ENCODE measurements around the gene ORC4. TPM values are rescaled to one million over a fixed set of nuclear protein-coding genes. Genes with fewer than 3 reads are reported as not detected.
A peak's percentile ranks its signal among the peaks of the same experiment; 100 is the strongest.

ORC4 gene
- total RNA-seq, 2 donors from 2014 or later = 39.5 TPM

DNA sequence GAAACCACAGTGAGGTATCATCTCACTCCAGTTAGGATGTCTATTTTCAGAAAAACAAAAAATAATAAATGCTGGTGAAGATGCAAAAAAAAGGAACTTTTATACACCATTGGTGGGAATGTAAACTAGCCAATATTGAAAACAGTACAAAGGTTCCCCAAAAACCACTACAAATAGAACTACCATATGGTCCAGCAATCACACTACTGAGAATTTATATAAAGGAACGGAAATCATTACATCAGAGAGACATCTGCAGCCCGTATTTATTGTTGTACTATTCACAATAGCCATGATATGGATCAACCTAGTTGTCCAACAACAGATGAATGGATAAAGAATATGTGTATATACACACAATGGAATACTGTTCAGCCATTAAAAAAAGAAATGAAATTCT, 52.0 kb downstream of the ORC4 start:
- ATAC-seq = no peak
- DNase-seq = no peak
- intact Hi-C loops (cut with DNase I) = no loop called here

- intact Hi-C loops (cut with DNase I) = no loop called here
These were observed 68.4 kb downstream of the ORC4 start for GRCh38 chr2:147952118-147952517.

DNA sequence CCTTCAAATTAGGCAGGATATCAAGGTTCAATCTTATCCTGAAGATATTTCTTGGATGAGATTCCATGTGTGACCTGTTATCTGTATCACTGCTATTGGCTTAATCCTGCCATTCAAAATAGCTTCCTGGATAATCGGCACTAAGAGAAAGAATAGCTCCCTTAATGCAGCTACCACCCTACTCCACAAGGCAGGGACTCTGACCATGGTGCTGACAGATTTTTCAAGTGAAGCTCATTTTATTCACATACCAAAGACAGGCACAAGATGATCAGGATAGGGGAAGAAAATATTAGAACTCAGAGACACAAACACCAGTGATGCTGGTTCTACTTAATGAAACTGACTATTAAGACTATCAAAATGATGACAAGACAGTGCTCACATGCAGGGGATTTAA, 74.9 kb downstream of the ORC4 start:
- no peak for ATAC-seq
- intact Hi-C loops (cut with DNase I) = no loop called here
- DNase-seq = no peak

More at GRCh38 chr2:147952118-147952517, 68.4 kb downstream of the ORC4 start:
- ATAC-seq = no peak
- DNase-seq = no peak

- intact Hi-C loops (cut with DNase I) = loop anchor here (2.0 to 10.0 kb wide), 3 partner anchors 568 to 1055 kb away; no protein-coding TSS in a partner anchor
- ATAC-seq (no peak), DNase-seq (no peak)
These were observed 81.2 kb downstream of the ORC4 start for GRCh38 chr2:147939313-147939712.

DNA sequence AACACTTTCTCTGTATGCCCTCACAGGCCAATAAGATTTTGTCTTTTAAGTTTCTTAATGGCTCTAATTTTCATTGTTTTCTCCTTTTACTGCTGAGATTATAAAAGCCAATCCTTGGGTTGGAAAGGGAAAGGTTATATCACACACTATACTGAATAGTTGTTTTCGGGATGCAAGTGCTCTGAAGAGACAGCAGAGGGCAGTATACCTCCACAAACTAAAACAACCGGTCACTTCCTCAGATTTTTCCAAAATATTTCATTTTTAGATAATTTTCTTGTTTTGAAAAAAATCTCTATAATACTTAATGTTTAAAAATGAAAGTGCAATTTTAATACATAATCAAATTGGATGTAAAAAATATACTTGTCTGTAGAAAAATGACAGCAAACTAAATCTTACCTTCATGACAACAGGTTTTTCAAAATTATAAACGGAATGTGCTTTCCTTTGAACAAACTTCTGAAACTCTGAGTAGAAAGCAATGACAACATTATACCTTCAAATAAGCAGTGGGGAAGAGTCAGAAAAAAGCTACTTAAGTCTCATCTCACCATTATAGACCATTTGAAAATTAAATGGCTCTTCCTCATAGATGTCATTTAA, 82.7 kb downstream of the ORC4 start:
- DNase-seq (no peak), ATAC-seq (peak; percentile 57 to 72)
- intact Hi-C loops (cut with DNase I) = loop anchor here (2.0 to 10.0 kb wide), 3 partner anchors 569 to 1057 kb away; no protein-coding TSS in a partner anchor

DNA sequence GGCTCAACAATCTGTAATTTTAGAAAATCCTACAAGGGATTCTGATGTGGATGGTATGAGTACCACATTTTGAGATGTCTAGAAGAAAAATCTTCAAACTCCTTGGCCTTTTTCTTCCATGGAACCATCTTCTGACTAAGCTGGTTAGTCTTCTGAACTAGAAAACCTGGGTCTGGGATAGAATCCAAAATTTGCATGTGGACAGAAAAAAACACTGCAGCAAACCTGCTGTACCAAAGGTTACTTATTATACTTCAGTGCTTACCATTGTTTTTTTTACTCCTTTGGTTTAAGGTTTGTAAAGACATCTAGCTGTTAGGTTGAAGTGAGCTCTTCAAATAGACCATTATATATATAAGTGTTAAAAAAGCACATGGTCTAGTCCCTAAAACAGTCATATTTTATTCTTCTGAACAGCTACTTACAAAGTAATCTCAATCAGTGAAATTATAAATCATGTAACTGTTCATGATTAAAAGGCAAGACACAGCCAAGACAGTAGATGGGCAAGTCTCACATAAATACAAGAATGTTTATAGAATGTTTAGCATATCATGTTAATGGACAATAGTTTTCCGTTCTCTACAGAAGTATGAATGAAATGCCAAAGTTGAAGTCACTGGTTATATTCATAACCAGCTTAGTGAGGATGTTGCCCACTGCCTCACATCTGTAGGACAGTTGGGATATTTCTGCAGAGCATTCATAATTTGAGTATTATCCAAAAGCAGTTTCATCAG, 85.5 kb downstream of the ORC4 start:
- ATAC-seq (no peak), DNase-seq (no peak)
- intact Hi-C loops (cut with DNase I) = loop anchor here (5.0 to 10.0 kb wide), 2 partner anchors 572 to 1060 kb away; no protein-coding TSS in a partner anchor

DNA sequence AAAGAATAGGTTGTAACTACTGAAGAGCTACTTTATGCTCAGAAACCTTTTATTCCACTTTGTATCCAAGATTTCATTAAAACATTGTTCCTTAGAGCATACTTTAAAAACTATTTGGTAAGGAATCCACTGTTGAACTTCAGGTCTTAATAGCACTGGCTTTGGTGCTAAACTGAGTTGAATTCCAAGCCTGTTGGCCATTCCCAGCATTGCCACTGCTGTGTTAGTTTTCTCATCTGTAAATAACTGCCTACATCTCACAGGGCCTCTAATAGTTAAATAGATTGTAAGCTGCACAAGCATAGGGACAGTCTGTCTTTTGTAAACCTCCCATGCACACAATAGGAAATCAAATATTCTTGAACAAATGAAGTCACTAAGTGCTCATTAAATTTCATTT, 86.6 kb downstream of the ORC4 start:
- ATAC-seq (no peak), DNase-seq (no peak)
- intact Hi-C loops (cut with DNase I) = loop anchor here in 1 of 2 donors (10.0 kb wide), 1 partner anchor 1061 kb away; no protein-coding TSS in a partner anchor

DNA sequence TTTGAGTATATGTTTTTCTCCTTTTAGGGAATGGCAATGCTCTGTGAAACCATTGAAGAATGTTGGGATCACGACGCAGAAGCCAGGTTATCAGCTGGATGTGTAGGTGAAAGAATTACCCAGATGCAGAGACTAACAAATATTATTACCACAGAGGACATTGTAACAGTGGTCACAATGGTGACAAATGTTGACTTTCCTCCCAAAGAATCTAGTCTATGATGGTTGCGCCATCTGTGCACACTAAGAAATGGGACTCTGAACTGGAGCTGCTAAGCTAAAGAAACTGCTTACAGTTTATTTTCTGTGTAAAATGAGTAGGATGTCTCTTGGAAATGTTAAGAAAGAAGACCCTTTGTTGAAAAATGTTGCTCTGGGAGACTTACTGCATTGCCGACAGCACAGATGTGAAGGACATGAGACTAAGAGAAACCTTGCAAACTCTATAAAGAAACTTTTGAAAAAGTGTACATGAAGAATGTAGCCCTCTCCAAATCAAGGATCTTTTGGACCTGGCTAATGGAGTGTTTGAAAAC, 93.4 kb downstream of the ORC4 start:
- DNase-seq (no peak), ATAC-seq (no peak)
- intact Hi-C loops (cut with DNase I) = no loop called here

DNA sequence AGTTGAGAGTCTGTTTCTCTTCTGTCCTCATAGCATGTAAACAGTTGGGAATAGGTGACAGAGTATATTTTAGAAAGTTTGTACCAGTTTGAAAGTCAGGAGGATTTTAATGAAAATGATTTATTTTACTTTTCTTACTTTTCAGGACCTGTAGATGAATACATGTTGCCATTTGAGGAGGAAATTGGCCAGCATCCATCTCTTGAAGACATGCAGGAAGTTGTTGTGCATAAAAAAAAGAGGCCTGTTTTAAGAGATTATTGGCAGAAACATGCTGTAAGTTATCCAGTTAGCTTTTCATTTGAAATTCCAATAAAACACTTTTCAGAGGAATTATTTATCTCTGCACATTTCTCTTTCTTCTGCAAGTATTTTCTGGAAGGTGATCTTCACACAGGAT, 94.7 kb downstream of the ORC4 start:
- intact Hi-C loops (cut with DNase I) = no loop called here
- no peak for ATAC-seq
- no peak for DNase-seq

DNA sequence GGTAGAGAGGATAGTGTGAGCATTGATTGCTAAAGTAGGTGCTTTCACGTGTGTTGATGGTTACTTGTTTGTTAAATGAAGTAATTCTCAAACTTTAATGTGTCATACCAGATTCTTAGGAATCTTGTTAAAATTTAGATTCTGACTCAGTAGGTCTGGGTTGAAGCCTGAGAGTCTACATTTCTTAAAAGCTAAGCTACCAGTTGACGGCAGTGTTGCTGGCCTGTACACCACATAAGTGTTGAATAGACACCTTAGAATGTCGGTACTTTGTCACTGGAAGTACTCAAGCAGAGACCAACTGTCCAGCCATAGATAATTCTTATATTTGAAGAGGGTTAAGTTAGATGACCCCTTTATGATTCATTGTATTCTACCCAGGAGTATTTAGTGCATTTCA, 95.9 kb downstream of the ORC4 start:
- DNase-seq = no peak
- ATAC-seq = no peak
- intact Hi-C loops (cut with DNase I) = no loop called here

DNA sequence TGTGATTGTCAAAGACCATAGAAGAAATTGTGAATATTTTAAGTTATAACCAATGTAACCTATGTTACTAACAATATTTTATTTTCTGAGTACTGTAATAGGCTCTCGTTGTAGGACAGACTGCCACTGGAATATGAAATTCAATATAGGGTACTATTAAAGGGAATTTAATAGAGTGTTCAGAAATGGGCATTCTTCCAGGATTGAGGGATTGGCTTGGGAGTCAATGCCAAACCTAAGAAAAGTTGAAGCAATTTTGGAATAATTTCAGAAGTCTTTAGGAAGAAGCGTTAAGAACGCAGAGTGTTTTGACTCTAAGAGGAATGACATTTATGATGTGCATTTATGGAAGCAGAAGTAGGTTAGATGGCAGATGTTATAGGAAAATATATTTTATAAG, 96.7 kb downstream of the ORC4 start:
- DNase-seq (no peak), ATAC-seq (no peak)
- intact Hi-C loops (cut with DNase I) = no loop called here

DNA sequence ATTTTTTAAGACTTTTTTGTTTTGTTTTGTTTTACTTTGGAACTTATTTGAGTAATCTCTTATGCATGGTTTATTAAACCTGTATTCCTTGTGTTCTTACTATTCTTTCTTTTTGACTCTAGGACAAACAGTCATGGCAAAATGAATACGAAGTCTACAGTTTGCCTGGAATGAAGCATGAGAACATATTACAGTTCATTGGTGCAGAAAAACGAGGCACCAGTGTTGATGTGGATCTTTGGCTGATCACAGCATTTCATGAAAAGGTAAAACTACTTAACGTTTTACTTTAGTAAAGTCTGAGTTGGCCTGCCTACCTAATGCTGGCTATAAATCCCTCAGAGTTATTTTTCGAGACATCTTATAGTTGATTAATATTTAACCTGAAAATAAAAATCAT, 103.4 kb downstream of the ORC4 start:
- ATAC-seq (no peak), DNase-seq (no peak)
- intact Hi-C loops (cut with DNase I) = no loop called here

GRCh38 chr2:147916723-147917122, 103.8 kb downstream of the ORC4 start:
- intact Hi-C loops (cut with DNase I) = no loop called here
- DNase-seq (no peak), ATAC-seq (no peak)

DNA sequence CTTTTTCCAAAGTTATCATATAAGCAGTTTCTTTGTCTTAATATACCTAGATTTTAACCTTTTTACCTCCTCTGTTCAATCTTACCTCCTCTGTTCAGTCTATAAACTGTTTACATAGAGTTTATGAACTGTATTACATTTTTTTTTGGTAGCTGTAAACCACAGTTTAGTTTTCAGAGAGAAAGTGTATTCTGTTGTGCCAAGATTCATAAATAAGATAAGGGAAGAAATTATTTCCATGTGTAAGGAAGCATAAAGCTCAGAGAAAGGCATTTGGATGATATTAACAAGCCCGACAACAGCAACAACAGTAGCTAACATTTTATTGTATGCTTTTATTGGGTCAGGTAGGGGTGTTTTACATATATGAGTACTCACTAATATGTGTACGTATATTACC, 104.5 kb downstream of the ORC4 start:
- intact Hi-C loops (cut with DNase I) = no loop called here
- DNase-seq (no peak), ATAC-seq (no peak)

- DNase-seq = no peak
- intact Hi-C loops (cut with DNase I) = loop anchor here in 1 of 2 donors (5.0 kb wide), 1 partner anchor 1182 kb away; no protein-coding TSS in a partner anchor
- no peak for ATAC-seq
These were observed 106.6 kb downstream of the ORC4 start for GRCh38 chr2:147913701-147914480.

DNA sequence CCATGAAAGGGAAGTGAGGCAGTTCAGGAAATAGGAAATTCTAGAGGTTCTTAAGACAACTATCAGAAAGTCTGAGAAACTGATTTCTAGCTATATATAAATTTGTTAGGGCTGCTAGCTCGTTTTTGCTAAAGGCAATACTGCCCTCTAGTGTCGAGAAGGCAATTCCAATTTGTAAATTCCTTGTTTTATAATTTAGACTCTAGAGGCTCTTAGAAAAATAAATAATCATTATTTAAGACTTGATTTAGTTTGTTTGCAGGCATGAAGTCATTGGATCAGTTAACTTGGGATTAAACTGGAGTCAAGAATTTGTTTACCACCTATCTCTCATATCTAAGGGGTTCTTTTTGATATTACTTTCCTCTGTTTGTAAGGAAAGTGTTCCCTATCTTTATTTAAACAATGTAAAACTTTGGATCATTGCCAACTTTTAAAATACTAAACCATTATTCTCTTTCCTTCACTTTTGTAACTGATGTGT, 109.5 kb downstream of the ORC4 start:
- no peak for ATAC-seq
- no peak for DNase-seq
- intact Hi-C loops (cut with DNase I) = loop anchor here in 1 of 2 donors (2.0 to 5.0 kb wide), 2 partner anchors 826 to 1179 kb away; no protein-coding TSS in a partner anchor

DNA sequence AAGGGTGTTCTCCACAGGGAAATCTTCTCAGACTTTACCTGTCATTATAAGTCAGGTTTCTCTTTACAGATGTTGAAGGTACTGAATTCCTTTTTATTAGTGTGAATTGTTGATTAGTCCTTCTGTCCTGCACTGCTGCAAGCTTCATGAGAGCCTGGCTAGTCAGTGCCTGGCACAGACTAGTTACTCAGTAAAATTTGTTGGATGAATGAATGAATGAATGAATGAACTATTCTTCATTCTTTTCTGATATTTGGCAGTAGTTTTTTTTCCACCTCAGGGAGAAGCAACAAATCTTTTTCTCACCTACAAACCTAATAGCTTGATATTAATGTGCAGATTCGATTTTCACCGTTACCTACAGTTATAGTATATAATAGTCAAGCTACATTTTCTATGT, 111.4 kb downstream of the ORC4 start:
- no peak for ATAC-seq
- intact Hi-C loops (cut with DNase I) = loop anchor here in 1 of 2 donors (5.0 kb wide), 1 partner anchor 827 kb away; no protein-coding TSS in a partner anchor
- no peak for DNase-seq

DNA sequence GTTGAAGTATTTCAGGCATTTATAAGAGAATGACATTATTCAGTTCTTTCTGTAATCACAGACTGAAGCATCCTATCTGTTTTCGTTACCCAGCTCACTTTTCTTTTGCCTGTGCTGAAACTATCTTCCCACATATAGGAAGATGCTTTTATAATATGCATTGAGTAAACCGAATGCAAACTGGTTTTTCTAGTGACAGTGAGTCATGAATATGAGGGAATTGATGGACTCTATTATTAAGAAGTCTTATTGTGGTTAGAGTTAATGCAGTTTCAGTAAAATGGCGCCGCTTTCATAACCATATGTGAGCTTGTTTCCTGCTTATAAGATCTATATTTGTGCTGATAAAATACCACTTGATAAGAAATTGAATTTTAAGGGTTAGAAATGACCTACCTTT, 116.5 kb downstream of the ORC4 start:
- no peak for DNase-seq
- ATAC-seq = no peak
- intact Hi-C loops (cut with DNase I) = no loop called here

DNA sequence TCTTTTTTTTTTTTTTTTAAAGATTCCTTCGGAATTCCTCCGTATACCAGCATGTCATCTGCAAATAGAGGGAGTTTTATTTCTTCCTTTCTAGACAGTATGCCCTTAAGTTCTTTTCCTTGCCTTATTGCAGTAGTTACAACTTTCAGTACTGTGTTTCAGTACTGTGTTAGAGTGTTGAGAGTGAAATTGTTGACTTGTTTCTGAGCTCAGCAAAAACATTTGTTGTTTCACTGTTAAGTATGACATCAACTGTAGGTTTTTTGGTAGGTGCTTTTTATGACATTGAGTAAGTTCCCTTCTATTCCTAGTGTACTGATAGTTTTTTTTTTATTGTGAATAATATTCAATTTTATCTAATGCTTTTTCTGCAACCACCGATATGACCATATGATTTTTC, 131.9 kb downstream of the ORC4 start:
- ATAC-seq (no peak), DNase-seq (no peak)
- intact Hi-C loops (cut with DNase I) = no loop called here

All from left cardiac atrium (tissue), 4 donors.